ENCODE results near the gene NKX1-1.

The NKX1-1 gene

GRCh38 chr4:1416948-1417260 lies 10.7 kb upstream of the NKX1-1 start:
- no peak for DNase-seq (ENCODE audit: low read depth)

- no peak for DNase-seq (ENCODE audit: low read depth)
These were observed 10.1 kb upstream of the NKX1-1 start for GRCh38 chr4:1416051-1416947.

GRCh38 chr4:1415681-1415981 lies 9.4 kb upstream of the NKX1-1 start:
- DNase-seq (ENCODE audit: low read depth), result no peak

- no peak for DNase-seq (ENCODE audit: low read depth)
These were observed 8.8 kb upstream of the NKX1-1 start for GRCh38 chr4:1414831-1415680.

- no peak for DNase-seq (ENCODE audit: low read depth)
These were observed 7.6 kb upstream of the NKX1-1 start for GRCh38 chr4:1413687-1414479.

GRCh38 chr4:1413204-1413663 lies 7.0 kb upstream of the NKX1-1 start:
- DNase-seq (ENCODE audit: low read depth), result no peak

- no peak for DNase-seq (ENCODE audit: low read depth)
These were observed 6.3 kb upstream of the NKX1-1 start for GRCh38 chr4:1412376-1413203.

GRCh38 chr4:1411436-1412375 lies 5.5 kb upstream of the NKX1-1 start:
- no peak for DNase-seq (ENCODE audit: low read depth)

GRCh38 chr4:1410491-1411325 lies 4.5 kb upstream of the NKX1-1 start:
- no peak for DNase-seq (ENCODE audit: low read depth)

- no peak for DNase-seq (ENCODE audit: low read depth)
These were observed 3.5 kb upstream of the NKX1-1 start for GRCh38 chr4:1409491-1410425.

GRCh38 chr4:1409079-1409478 lies 2.8 kb upstream of the NKX1-1 start:
- DNase-seq (ENCODE audit: low read depth), result no peak

- no peak for DNase-seq (ENCODE audit: low read depth)
These were observed 2.2 kb upstream of the NKX1-1 start for GRCh38 chr4:1408418-1408817.

GRCh38 chr4:1407657-1408333 lies 1.6 kb upstream of the NKX1-1 start:
- DNase-seq (ENCODE audit: low read depth), result no peak

GRCh38 chr4:1406981-1407656 lies 877 bp upstream of the NKX1-1 start:
- no peak for DNase-seq (ENCODE audit: low read depth)

- DNase-seq (ENCODE audit: low read depth), result no peak
These were observed 427 bp downstream of the NKX1-1 start for GRCh38 chr4:1405636-1406393.

- DNase-seq (ENCODE audit: low read depth), result no peak
These were observed 997 bp downstream of the NKX1-1 start for GRCh38 chr4:1405254-1405635.

Data from fibroblast of the conjunctiva (primary cell).